ENCODE data around the gene ERVK3-1. TPM values are rescaled to one million over a fixed set of nuclear protein-coding genes. Genes with fewer than 3 reads are reported as not detected.
"Not testable (repeated sequence)": the region's sequence is repeated elsewhere in the genome, so short reads cannot be mapped to it uniquely, and the experiment has no call there.

The ERVK3-1 gene
- total RNA-seq (2014; rRNA removed; shearing (Covaris generic)) = 45.0 and 47.4 TPM in 2 replicates

GRCh38 chr19:58305065-58305931, at the start of gene ERVK3-1:
TSS of gene ERVK3-1 (plus strand) at chr19:58305377. CDS start at chr19:58312169, 6,792 bp downstream.
- peak; percentile 94 to 96 for DNase-seq
- H3K4me3 ChIP-seq = peak within 1 kb of the TSS; percentile 80
- H3K27ac ChIP-seq = peak within 1 kb of the TSS; percentile 49
- H3K36me3 ChIP-seq = peaks cover 64% of the 10 kb centered on the region
- H3K4me1 ChIP-seq = no peaks in the 10 kb centered on the region
- peaks cover 10% of the 10 kb centered on the region for H3K9me3 ChIP-seq (replicated peaks)
- no peaks in the 10 kb centered on the region for H3K27me3 ChIP-seq

- H3K27me3 ChIP-seq, DNase-seq, H3K4me3 ChIP-seq, H3K27ac ChIP-seq, H3K4me1 ChIP-seq: not testable (repeated sequence)
- Histone ChIP-seq H3K9me3 (replicated peaks) (peaks cover 71% of the 10 kb centered on the region), H3K36me3 (peaks cover 92% of the 10 kb centered on the region)
Observed at GRCh38 chr19:58258259-58258658, 46.9 kb upstream of the ERVK3-1 start.

- Histone ChIP-seq H3K9me3 (replicated peaks) (peaks cover 76% of the 10 kb centered on the region), H3K36me3 (peaks cover 88% of the 10 kb centered on the region)
- no peak for DNase-seq
Observed at GRCh38 chr19:58261600-58261967, 43.6 kb upstream of the ERVK3-1 start.

GRCh38 chr19:58261968-58262921, 42.9 kb upstream of the ERVK3-1 start:
- peaks cover 80% of the 10 kb centered on the region for H3K9me3 ChIP-seq (replicated peaks)
- peak in 1 of 2 experiments; percentile 23 for DNase-seq

More at GRCh38 chr19:58261600-58261967, 43.6 kb upstream of the ERVK3-1 start:
- no peak overlapping the region for H3K4me3 ChIP-seq
- no peak overlapping the region for H3K27ac ChIP-seq
- H3K4me1 ChIP-seq = no peaks in the 10 kb centered on the region
- H3K27me3 ChIP-seq = no peaks in the 10 kb centered on the region

GRCh38 chr19:58262922-58263296, 42.3 kb upstream of the ERVK3-1 start:
- no peak for DNase-seq
- Histone ChIP-seq H3K36me3 (peaks cover 81% of the 10 kb centered on the region), H3K9me3 (replicated peaks) (peaks cover 76% of the 10 kb centered on the region)

More at GRCh38 chr19:58261968-58262921, 42.9 kb upstream of the ERVK3-1 start:
- peaks cover 88% of the 10 kb centered on the region for H3K36me3 ChIP-seq
- no peaks in the 10 kb centered on the region for H3K4me1 ChIP-seq
- H3K4me3 ChIP-seq = no peak overlapping the region
- H3K27ac ChIP-seq = no peak overlapping the region
- no peaks in the 10 kb centered on the region for H3K27me3 ChIP-seq

GRCh38 chr19:58265100-58265499, 40.1 kb upstream of the ERVK3-1 start:
- H3K4me1 ChIP-seq = no peaks in the 10 kb centered on the region
- H3K27me3 ChIP-seq = no peaks in the 10 kb centered on the region
- H3K27ac ChIP-seq = no peak overlapping the region
- H3K4me3 ChIP-seq = no peak overlapping the region
- H3K9me3 ChIP-seq (replicated peaks) = peaks cover 69% of the 10 kb centered on the region
- peaks cover 64% of the 10 kb centered on the region for H3K36me3 ChIP-seq
- DNase-seq = no peak

More at GRCh38 chr19:58262922-58263296, 42.3 kb upstream of the ERVK3-1 start:
- H3K4me1 ChIP-seq = no peaks in the 10 kb centered on the region
- no peak overlapping the region for H3K4me3 ChIP-seq
- H3K27ac ChIP-seq = no peak overlapping the region
- H3K27me3 ChIP-seq = no peaks in the 10 kb centered on the region

- Histone ChIP-seq H3K4me1 (no peaks in the 10 kb centered on the region), H3K27me3 (no peaks in the 10 kb centered on the region), H3K9me3 (replicated peaks) (peaks cover 42% of the 10 kb centered on the region), H3K36me3 (peaks cover 52% of the 10 kb centered on the region), H3K27ac (no peak overlapping the region), H3K4me3 (no peak overlapping the region)
- no peak for DNase-seq
Observed at GRCh38 chr19:58268344-58268743, 36.8 kb upstream of the ERVK3-1 start.

- peaks cover 16% of the 10 kb centered on the region for H3K9me3 ChIP-seq (replicated peaks)
- DNase-seq = no peak
- no peak overlapping the region for H3K27ac ChIP-seq
- no peaks in the 10 kb centered on the region for H3K4me1 ChIP-seq
- no peaks in the 10 kb centered on the region for H3K27me3 ChIP-seq
- no peak overlapping the region for H3K4me3 ChIP-seq
- peaks cover 33% of the 10 kb centered on the region for H3K36me3 ChIP-seq
Observed at GRCh38 chr19:58274771-58275201, 30.4 kb upstream of the ERVK3-1 start.

GRCh38 chr19:58275564-58275963, 29.6 kb upstream of the ERVK3-1 start:
- no peak overlapping the region for H3K27ac ChIP-seq
- H3K27me3 ChIP-seq = no peaks in the 10 kb centered on the region
- H3K4me1 ChIP-seq = 0 out of 2 replicates have a peak, but pooled peaks cover 2% of the 10 kb centered on the region
- H3K9me3 ChIP-seq (replicated peaks) = peaks cover 21% of the 10 kb centered on the region
- no peak overlapping the region for H3K4me3 ChIP-seq
- H3K36me3 ChIP-seq = peaks cover 41% of the 10 kb centered on the region
- DNase-seq = no peak

GRCh38 chr19:58277197-58277596, 28.0 kb upstream of the ERVK3-1 start:
- no peak for DNase-seq

GRCh38 chr19:58277748-58278540, 27.2 kb upstream of the ERVK3-1 start:
- Histone ChIP-seq H3K4me3 (peak overlapping the region; percentile 93), H3K36me3 (peaks cover 41% of the 10 kb centered on the region), H3K4me1 (0 out of 2 replicates have a peak, but pooled peaks cover 2% of the 10 kb centered on the region), H3K9me3 (replicated peaks) (peaks cover 25% of the 10 kb centered on the region), H3K27ac (peak overlapping the region; percentile 90), H3K27me3 (no peaks in the 10 kb centered on the region)
- no peak for DNase-seq

More at GRCh38 chr19:58277197-58277596, 28.0 kb upstream of the ERVK3-1 start:
- Histone ChIP-seq H3K36me3 (peaks cover 42% of the 10 kb centered on the region), H3K27me3 (no peaks in the 10 kb centered on the region), H3K27ac (no peak overlapping the region), H3K4me3 (no peak overlapping the region), H3K4me1 (0 out of 2 replicates have a peak, but pooled peaks cover 2% of the 10 kb centered on the region), H3K9me3 (replicated peaks) (peaks cover 25% of the 10 kb centered on the region)

- Histone ChIP-seq H3K36me3 (peaks cover 47% of the 10 kb centered on the region), H3K27ac (peak within 1 kb of the TSS; percentile 90), H3K9me3 (replicated peaks) (peaks cover 25% of the 10 kb centered on the region), H3K27me3 (no peaks in the 10 kb centered on the region), H3K4me3 (peak within 1 kb of the TSS; percentile 93), H3K4me1 (0 out of 2 replicates have a peak, but pooled peaks cover 2% of the 10 kb centered on the region)
- DNase-seq = peak; percentile 99
Observed at GRCh38 chr19:58278541-58279041, 26.6 kb upstream of the ERVK3-1 start, which contains the start of gene ZNF8. TSS of gene ZNF8 (plus strand) at chr19:58278955. CDS start at chr19:58279082, 127 bp downstream.

- Histone ChIP-seq H3K27ac (peak overlapping the region; percentile 90), H3K36me3 (peaks cover 48% of the 10 kb centered on the region), H3K9me3 (replicated peaks) (peaks cover 23% of the 10 kb centered on the region), H3K4me1 (0 out of 2 replicates have a peak, but pooled peaks cover 2% of the 10 kb centered on the region), H3K27me3 (no peaks in the 10 kb centered on the region), H3K4me3 (peak overlapping the region; percentile 93)
- DNase-seq = peak; percentile 77 to 78
Observed at GRCh38 chr19:58279042-58279924, 25.9 kb upstream of the ERVK3-1 start.

Data from SJCRH30 (cell line).